Measurements from ENCODE around the gene PRC1. TPM values are rescaled to one million over a fixed set of nuclear protein-coding genes. Genes with fewer than 3 reads are reported as not detected.

The PRC1 gene
- total and polyA plus RNA-seq, 2 of the 13 experiments (the other 11 are each of a cell fraction or from before 2014, with no cell fraction given), result 137 to 162 TPM

- TF ChIP-seq ELK4 (CRISPR knock-in tag; IDR thresholded peaks at IDR 0.05; ENCODE audit: borderline replicate concordance) (no peak), TEAD3 (CRISPR knock-in tag; optimal IDR thresholded peaks at IDR 0.05; ENCODE audit: borderline replicate concordance) (peak; percentile 64), RARG (CRISPR knock-in tag; IDR thresholded peaks at IDR 0.05; ENCODE audit: low read depth) (no peak), ZNF17 (CRISPR knock-in tag; IDR thresholded peaks at IDR 0.05) (no peak), ATF2 (CRISPR knock-in tag; IDR thresholded peaks at IDR 0.05) (0 out of 2 replicates have a peak, but pooled peaks have one; percentile 38), ZBTB25 (CRISPR knock-in tag; IDR thresholded peaks at IDR 0.05) (peak; percentile 58; the same call in 1 of the 2 replicates), CHD4 (IDR thresholded peaks at IDR 0.05; ENCODE audit: borderline replicate concordance, low read length) (no peak), CHCHD3 (CRISPR knock-in tag; IDR thresholded peaks at IDR 0.05) (no peak), MXD4 (CRISPR knock-in tag; IDR thresholded peaks at IDR 0.05) (0 out of 2 replicates have a peak, but pooled peaks have one; percentile 45), YEATS2 (CRISPR knock-in tag; IDR thresholded peaks at IDR 0.05; ENCODE audit: borderline replicate concordance) (peak; percentile 94; the same call in 1 of the 2 replicates), TAF15 (IDR thresholded peaks at IDR 0.05; ENCODE audit: low read depth, low read length, poor library complexity, severe bottlenecking) (no peak), PPARG (CRISPR knock-in tag; conservative IDR thresholded peaks at IDR 0.05) (0 out of 2 replicates have a peak, but pooled peaks have one; percentile 37), NFKBIZ (CRISPR knock-in tag; IDR thresholded peaks at IDR 0.05) (no peak), U2AF1 (optimal IDR thresholded peaks at IDR 0.05; ENCODE audit: low read depth, low read length) (peak; percentile 36), PAWR (CRISPR knock-in tag; IDR thresholded peaks at IDR 0.05; ENCODE audit: borderline replicate concordance) (no peak), ZNF549 (CRISPR knock-in tag; IDR thresholded peaks at IDR 0.05) (no peak), ZNF775 (CRISPR knock-in tag; IDR thresholded peaks at IDR 0.05; ENCODE audit: borderline replicate concordance) (0 out of 2 replicates have a peak, but pooled peaks have one; percentile 41), BCL6 (CRISPR knock-in tag; IDR thresholded peaks at IDR 0.05) (peak; percentile 58; the same call in 1 of the 2 replicates), MLLT10 (CRISPR knock-in tag; IDR thresholded peaks at IDR 0.05) (no peak), RXRB (CRISPR knock-in tag; IDR thresholded peaks at IDR 0.05; ENCODE audit: borderline replicate concordance) (peak; percentile 48), ZNF143 (CRISPR knock-in tag; IDR thresholded peaks at IDR 0.05) (peak; percentile 70), HCFC1 (IDR thresholded peaks at IDR 0.05; ENCODE audit: low read depth, low read length) (peak; percentile 56), GMEB1 (CRISPR knock-in tag; IDR thresholded peaks at IDR 0.05; ENCODE audit: borderline replicate concordance) (peak; percentile 81; the same call in 1 of the 2 replicates), POLR2G (IDR thresholded peaks at IDR 0.05; ENCODE audit: low read depth, low read length) (peak; percentile 91)
These were observed 27.9 kb upstream of the PRC1 start, which contains the start of gene VPS33B (continued) for GRCh38 chr15:91022075-91022831.

Data from HepG2 (cell line).